Activated T-cell treated with anti-CD3 and anti-CD28 coated beads, Interleukin-2, amount 50 U/mL, for 72 hours (primary cell): ENCODE data around the gene CHMP2A. TPM values are rescaled to one million over a fixed set of nuclear protein-coding genes. Genes with fewer than 3 reads are reported as not detected.

Source experiments
- ATAC-seq, 2 donors: fragments of 150-1000 bp; cut with Tn5 transposase; replicated peaks in 1 of 2; 2 replicates each; pipeline ENCODE4 v1.10.0; 2021; ENCODE audit warnings: moderate library complexity in 2 of 2, mild to moderate bottlenecking in 1 of 2
- DNase-seq, 2 donors: peaks; one replicate each; pipeline ENCODE4 v3.0.0; 2021 to 2022; ENCODE audit warnings: mixed read lengths in 1 of 2
- H3K27ac Mint-ChIP-seq: one replicate; pipeline ENCODE4 v1.8.0; 2022; ENCODE audit warnings: mild to moderate bottlenecking, moderate library complexity, mixed read lengths
- H3K27me3 Mint-ChIP-seq: one replicate; pipeline ENCODE4 v1.8.0; 2022; ENCODE audit warnings: low read depth, mixed read lengths
- H3K36me3 Mint-ChIP-seq, 2 donors: one replicate each; pipeline ENCODE4 v1.8.0; 2022; ENCODE audit warnings: mixed read lengths in 2 of 2, mild to moderate bottlenecking in 1 of 2; ENCODE audit not compliant: insufficient read depth in 2 of 2
- H3K4me1 Mint-ChIP-seq: one replicate; pipeline ENCODE4 v1.8.0; 2022; ENCODE audit warnings: low read depth, mixed read lengths
- H3K4me3 Mint-ChIP-seq, 2 donors: one replicate each; pipeline ENCODE4 v1.8.0; 2022; ENCODE audit warnings: mild to moderate bottlenecking in 2 of 2, mixed read lengths in 2 of 2, moderate library complexity in 2 of 2
- H3K9me3 Mint-ChIP-seq, 2 donors: one replicate each; pipeline ENCODE4 v1.8.0; 2022; ENCODE audit warnings: mixed read lengths in 2 of 2
- total RNA-seq, 2 donors: library from RNA; stranded (reverse); gene quantifications; one replicate each; pipeline ENCODE4 v1.2.3, GENCODE V29; 2022

The CHMP2A gene
- total RNA-seq, 2 donors from 2014 or later = 80.3 to 91.8 TPM

DNA sequence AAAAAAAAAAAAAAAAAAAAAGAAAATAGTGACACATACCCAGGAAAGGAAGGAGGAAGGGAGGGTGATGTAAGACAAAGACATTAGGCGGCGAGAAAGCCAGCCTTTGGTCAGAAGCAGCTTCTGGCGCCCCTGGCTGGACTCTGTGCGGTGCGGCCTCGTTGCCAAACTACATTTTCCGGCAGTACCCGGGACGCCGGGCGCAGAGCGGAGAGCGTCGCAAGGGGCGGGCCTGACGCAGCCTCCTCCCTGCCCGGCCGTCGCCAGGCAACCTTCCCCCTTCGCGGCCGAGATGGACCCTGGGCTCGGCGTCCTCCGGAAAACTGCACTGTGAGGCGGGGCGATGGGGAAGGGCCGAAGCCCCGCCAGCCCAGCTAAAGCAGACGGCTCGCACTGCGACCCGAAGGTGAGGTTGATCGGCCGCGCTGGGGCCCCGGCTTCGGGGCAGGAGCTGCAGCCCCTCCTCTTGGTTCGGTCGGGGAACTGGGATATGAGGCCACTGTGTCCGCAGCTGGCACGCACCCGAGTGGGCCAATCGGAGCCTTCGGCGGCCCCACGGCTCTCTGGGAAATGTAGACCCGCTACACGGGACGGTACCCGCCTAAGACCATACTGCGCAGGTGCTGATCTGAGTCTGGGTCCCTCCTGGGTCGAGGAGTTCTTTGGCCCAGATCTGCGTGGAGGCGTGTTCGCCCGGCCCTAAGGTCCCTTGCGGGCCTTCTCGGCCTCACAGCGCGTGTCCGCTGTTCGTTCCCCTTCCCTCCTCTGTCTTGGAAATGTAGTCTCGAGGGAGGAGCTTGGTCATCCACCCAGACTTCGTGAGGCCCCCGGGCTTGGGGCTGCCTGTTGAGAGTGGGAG, 20.5 kb upstream of the CHMP2A start:
- DNase-seq = peak; percentile 86 to 89

DNA sequence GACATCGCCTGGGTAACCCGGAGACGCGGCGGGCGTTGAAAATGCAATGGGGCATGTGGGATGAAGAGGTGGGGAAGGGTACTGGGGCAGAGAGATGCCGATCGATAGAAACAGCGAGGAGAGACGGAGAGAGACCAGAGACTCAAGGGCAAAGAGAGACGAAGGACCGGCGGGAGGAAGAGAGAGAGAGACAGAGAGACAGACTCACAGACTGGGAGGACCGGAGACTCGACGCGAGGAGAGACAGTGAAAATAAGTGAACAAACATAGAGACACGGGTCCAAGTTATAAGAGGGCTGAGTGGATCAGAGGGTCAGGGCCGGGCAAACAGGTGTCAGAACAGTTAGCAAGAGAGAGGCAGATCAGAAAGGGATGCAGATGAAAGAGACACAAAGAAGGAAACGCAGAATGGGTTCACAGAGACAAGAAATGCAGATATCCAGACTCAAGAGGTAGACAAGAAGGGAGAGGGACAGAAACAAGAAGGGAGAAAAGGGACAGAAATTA, 18.8 kb upstream of the CHMP2A start:
- DNase-seq (no peak), ATAC-seq (no peak)
- Mint-ChIP-seq H3K9me3 (no peaks in the 10 kb centered on the region), H3K4me1 (peaks cover 51% of the 10 kb centered on the region), H3K27me3 (no peaks in the 10 kb centered on the region), H3K36me3 (peaks cover 0 to 5% of the 10 kb centered on the region in 2 donors), H3K27ac (peak overlapping the region; percentile 87), H3K4me3 (peak overlapping the region; percentile 87 to 92)

More for the DNA sequence above, 20.5 kb upstream of the CHMP2A start:
- Mint-ChIP-seq H3K9me3 (no peaks in the 10 kb centered on the region), H3K27me3 (no peaks in the 10 kb centered on the region), H3K36me3 (peaks cover 0 to 7% of the 10 kb centered on the region in 2 donors), H3K4me1 (peaks cover 61% of the 10 kb centered on the region), H3K27ac (peak overlapping the region; percentile 30), H3K4me3 (peak overlapping the region; percentile 85 to 92)
- ATAC-seq = peak; percentile 53 to 56

DNA sequence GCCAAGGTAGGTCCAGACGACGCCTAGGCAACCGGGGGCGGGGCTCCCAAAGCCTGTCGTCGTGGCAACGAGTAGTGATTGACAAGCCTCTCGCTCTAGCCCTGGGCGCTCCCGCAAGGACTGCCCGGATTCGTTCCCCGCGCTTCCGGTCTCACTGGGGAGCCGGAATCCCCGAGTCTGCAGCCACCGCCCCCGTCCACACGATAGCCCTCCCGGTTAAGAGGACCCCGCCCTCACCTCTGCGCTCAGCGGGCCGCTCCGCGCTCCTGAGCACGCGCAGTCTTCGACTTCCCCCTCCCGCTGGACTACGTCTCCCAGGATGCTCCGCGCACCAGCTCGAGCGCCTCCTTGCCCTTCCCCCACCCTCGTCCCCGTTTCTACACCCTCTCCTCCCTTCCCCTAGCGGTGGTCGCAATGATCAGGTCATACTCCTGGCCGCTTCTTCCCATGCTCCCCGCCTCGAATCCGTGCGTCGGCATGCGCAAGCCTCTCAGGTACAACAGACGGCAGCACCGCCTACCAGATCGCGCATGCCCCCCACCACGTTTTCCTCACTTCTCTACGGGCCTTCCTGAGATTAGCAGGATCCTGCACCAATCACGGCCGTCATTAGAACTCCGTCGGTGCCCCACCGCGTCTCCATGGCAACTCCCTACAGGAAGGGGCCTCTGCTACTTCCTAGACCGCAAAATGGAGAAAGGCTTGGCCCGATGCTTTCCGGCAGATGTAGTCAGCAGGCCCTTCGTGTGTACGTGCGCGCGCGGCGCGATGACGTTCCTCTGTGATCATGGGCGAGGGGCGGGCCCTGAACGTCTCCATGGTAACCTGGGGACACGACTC, 18.1 kb upstream of the CHMP2A start, which contains the start of gene MZF1:
TSS of gene MZF1 (minus strand) at position 518 of the 840 bp plus-strand sequence. CDS start 1,946 bp downstream, outside the sequence.
- peaks cover 44% of the 10 kb centered on the region for H3K4me1 Mint-ChIP-seq
- DNase-seq (peak; percentile 99 to 100), ATAC-seq (peak; percentile 71 to 72)
- peak within 1 kb of the TSS; percentile 87 for H3K27ac Mint-ChIP-seq
- peaks cover 0 to 5% of the 10 kb centered on the region in 2 donors for H3K36me3 Mint-ChIP-seq
- no peaks in the 10 kb centered on the region for H3K9me3 Mint-ChIP-seq
- H3K4me3 Mint-ChIP-seq = peak within 1 kb of the TSS; percentile 87 to 92
- no peaks in the 10 kb centered on the region for H3K27me3 Mint-ChIP-seq

DNA sequence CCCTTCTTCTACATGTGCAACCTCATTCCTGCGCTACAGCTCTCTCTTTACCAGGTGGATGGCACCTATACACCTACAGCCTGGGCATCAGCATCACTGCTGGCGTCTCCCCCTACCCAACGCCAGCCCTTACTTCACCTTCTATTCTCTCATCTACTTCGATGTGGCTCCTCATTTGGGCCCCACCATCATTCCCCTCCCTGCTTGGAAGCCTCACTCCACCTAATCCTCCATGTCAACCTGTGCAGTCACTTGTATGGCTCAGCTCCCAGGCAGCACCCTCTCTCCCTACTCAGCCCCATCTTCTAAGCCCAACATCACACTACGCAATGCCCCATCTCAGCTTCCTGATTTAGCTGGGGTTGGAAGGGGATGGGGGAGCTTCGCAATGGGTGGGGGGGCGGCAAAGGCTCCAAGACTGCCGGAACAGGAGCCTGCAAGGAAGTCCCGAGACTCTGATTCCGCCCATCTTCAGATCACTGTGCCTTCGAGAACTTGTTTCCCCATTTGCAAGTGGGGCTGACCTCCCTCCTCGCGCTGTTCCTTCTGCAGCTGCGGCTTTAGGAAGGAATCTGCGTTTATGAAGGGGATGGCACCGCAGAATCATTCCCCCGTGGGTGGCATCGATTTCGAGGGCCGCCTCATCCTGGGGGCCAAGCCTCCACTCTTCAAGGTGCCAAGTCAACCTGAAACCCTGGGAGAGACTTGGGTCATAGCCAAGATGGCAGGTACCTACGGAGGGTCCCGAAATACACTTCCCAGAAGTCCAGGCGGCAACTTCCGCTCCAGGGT, 17.3 kb upstream of the CHMP2A start:
- Mint-ChIP-seq H3K27ac (peak overlapping the region; percentile 87), H3K36me3 (peaks cover 0 to 5% of the 10 kb centered on the region in 2 donors), H3K9me3 (no peaks in the 10 kb centered on the region), H3K27me3 (no peaks in the 10 kb centered on the region), H3K4me1 (peaks cover 36% of the 10 kb centered on the region), H3K4me3 (peak overlapping the region; percentile 87 to 92)
- ATAC-seq (no peak), DNase-seq (no peak)

DNA sequence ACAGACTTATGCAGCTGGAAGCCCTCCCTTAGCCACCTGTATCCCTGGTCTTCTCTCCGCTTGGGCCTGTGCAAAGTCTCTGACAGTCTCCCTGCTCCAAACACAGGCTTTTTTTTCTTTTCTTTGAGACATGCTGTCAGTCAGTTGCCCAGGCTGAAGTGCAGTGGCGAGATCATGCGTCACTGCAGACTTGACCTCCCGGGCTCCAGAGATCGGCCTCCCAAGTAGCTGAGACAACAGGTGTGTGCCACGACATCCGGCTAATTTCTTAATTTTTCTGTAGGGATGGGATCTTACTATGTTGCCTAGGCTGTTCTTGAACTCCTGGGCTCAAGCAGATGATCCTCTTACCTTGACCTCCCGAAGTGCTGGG, 16.7 kb upstream of the CHMP2A start:
- H3K4me3 Mint-ChIP-seq = peak overlapping the region; percentile 87 to 92
- H3K27ac Mint-ChIP-seq = no peak overlapping the region
- ATAC-seq (no peak), DNase-seq (no peak)
- H3K27me3 Mint-ChIP-seq = no peaks in the 10 kb centered on the region
- no peaks in the 10 kb centered on the region for H3K9me3 Mint-ChIP-seq
- peaks cover 0 to 6% of the 10 kb centered on the region in 2 donors for H3K36me3 Mint-ChIP-seq
- peaks cover 32% of the 10 kb centered on the region for H3K4me1 Mint-ChIP-seq

DNA sequence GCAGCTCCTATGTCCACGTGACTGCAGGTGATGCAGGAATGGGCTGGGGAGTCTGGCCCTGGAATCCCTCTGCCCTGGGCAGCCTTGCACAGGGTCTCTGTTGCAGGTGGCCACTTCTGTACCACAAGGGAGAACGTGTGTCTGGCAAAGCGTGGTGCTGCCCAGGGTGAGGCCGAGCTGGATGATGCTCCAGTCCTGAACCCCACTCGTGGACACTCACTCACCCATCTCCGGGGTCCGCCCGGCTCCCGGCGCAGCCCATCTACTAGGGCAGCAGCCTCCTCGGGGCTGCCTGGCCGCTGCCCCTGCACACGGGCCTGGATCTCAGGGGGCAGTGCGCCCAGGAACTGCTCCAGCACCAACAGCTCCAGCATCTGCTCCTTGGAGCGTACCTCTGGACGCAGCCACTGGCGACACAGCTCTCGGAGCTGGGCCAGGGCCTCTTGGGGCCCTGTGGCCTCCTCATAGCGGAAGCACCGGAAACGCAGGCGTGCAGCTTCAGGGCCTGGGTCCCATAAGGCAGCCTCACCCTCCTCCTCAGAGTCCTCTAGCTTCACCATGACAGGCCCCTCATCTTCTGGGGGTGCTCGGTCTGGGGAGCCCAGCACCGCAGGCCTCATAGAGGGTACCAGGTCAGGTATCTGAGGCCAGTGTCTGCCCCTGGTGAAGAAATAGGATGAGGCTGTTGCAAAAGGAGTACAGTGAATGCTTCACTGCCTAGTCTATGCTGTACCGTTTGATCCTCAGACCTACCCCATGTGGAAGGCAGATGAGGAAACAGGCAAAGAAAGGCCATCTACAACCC, 16.1 kb upstream of the CHMP2A start:
- H3K36me3 Mint-ChIP-seq = peaks cover 0 to 8% of the 10 kb centered on the region in 2 donors
- H3K4me3 Mint-ChIP-seq = no peak overlapping the region
- H3K9me3 Mint-ChIP-seq = no peaks in the 10 kb centered on the region
- peaks cover 35% of the 10 kb centered on the region for H3K4me1 Mint-ChIP-seq
- ATAC-seq = no peak
- H3K27ac Mint-ChIP-seq = no peak overlapping the region
- no peaks in the 10 kb centered on the region for H3K27me3 Mint-ChIP-seq
- DNase-seq = no peak

DNA sequence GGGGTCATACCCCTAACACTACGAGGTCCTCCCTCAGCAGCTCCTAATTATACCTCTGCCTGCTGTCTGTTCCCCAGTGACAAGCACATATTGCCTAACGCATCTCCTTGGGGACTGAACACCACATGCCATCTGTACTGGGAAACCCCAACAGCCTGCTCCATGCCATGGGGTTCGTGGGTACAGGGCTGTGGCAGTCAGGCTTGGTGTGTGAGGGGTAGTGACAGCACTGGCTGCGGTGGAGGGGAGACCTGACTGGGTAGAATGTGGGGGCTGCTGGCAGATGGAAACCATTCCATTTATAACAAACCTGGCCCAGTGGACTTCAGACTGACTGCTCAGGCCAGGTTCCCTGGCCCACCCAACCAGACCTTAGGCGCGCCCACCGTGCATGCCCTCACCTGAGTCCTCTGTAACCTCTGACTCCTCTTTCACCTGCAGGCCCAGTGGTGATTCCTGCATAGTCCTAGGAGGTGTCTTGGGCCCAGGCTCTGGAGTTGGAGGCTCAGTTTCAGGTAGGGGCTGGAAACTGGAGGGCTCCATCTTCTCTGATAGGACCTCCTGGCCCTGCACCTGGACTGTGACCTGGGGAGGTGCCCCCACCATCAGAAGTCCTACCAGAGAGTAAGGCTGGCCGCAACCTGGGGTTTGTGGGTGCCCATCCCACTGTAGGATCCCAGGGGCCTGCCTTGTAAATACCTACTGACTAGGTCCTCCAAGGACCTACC, 15.2 kb upstream of the CHMP2A start:
- Mint-ChIP-seq H3K27ac (no peak overlapping the region), H3K27me3 (no peaks in the 10 kb centered on the region), H3K36me3 (peaks cover 0 to 8% of the 10 kb centered on the region in 2 donors), H3K4me3 (no peak overlapping the region), H3K4me1 (peaks cover 31% of the 10 kb centered on the region), H3K9me3 (no peaks in the 10 kb centered on the region)
- ATAC-seq (no peak), DNase-seq (no peak)

DNA sequence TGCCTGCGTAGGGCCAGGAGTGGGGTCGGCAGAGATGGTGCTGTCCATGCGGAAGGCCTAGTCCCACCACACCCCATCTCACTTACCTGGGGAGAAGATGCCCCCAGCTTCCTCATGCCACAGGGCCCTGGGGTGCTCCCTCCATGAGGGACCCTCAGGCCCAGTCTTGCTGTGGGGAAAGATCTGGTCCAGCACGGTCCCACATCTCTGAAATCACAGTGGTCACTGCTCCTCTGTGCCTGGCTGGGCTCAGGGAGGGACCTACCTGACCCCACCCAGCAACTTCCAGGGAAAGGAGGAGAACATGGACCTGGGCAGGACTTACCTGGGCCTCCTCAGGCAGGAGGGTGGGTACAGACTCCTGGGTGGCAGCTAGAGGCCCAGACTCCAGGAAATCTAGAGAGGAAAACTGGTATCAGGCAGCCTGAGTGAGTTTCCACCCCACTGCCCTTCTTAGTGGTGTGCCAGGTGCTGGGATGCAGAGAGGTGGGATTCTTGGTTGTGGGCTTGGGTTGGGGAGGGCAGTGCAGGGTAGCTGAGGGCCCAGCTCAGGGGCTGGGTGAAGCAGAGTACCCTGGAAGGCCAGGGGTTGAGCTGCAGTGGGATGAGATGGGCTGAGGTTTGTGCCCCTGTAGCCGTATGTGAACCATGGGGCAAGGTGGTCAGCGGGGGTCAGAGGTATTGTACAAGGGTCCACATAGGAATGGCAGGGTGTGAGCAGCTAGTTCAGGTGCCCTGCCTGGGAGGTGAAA, 14.5 kb upstream of the CHMP2A start:
- H3K4me3 Mint-ChIP-seq = no peak overlapping the region
- H3K9me3 Mint-ChIP-seq = no peaks in the 10 kb centered on the region
- H3K4me1 Mint-ChIP-seq = peaks cover 28% of the 10 kb centered on the region
- H3K27ac Mint-ChIP-seq = no peak overlapping the region
- H3K27me3 Mint-ChIP-seq = no peaks in the 10 kb centered on the region
- no peak for DNase-seq
- H3K36me3 Mint-ChIP-seq = peaks cover 1 to 8% of the 10 kb centered on the region in 2 donors
- ATAC-seq = no peak

DNA sequence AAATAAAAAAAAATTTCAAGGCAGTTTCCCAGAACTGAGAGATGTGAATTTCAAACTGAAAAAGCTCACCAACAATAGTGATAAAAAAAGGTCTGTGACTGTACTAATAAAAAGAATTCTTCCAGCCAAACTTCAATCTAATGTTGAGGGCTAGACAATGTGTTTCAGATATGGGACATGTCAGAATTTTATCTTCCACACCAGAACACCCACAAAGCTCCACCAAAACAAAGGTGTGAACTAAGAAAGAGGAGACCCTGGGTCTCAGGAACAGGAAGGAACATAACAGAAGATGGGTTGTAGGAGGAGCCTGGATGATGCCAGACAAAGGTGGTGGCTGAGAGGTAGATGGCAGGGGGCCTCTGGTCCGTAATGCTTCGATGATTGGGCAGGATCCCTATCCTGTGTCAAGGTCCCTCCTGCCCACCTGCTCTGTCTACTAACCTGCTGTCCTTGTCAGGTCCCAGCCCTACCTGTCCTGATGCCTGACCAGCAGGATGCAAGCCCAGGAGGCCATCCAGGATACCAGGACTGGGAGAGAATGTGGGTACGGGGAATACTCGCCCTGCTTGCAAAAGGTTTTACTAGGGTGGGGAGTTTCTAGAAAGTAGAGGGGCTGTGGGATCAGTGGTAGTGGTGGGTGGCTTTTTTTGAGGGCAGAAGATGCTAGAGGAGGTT, 13.7 kb upstream of the CHMP2A start:
- H3K27ac Mint-ChIP-seq = peak overlapping the region; percentile 43
- ATAC-seq (no peak), DNase-seq (no peak)
- H3K36me3 Mint-ChIP-seq = peaks cover 1 to 8% of the 10 kb centered on the region in 2 donors
- H3K9me3 Mint-ChIP-seq = no peaks in the 10 kb centered on the region
- H3K4me1 Mint-ChIP-seq = peaks cover 24% of the 10 kb centered on the region
- H3K27me3 Mint-ChIP-seq = peaks cover 2% of the 10 kb centered on the region
- H3K4me3 Mint-ChIP-seq = no peak overlapping the region

DNA sequence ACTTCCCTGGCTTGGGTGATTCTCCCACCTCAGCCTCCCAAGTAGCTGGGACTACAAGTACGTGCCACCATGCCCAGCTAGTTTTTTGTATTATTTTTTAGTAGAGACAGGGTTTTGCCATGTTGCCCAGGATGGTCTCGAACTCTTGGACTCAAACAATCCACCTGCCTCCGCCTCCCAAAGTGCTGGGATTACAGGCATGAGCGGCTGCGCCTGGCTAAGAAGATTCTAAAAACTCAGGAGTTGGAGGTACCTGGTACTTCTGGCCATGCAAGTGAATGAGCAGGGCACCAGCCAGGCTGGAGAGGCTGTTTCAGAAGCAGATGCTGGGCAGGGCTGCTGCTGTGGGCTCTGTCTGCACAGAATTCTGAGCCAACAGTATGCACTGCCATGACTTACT, 12.1 kb upstream of the CHMP2A start:
- peaks cover 24% of the 10 kb centered on the region for H3K4me1 Mint-ChIP-seq
- DNase-seq (no peak), ATAC-seq (no peak)
- H3K27ac Mint-ChIP-seq = no peak overlapping the region
- H3K9me3 Mint-ChIP-seq = no peaks in the 10 kb centered on the region
- H3K36me3 Mint-ChIP-seq = peaks cover 1 to 3% of the 10 kb centered on the region in 2 donors
- no peak overlapping the region for H3K4me3 Mint-ChIP-seq
- H3K27me3 Mint-ChIP-seq = peaks cover 5% of the 10 kb centered on the region
